Spleen (tissue), 7 donors: Measurements from ENCODE around the gene AP5Z1.

Source experiments
- POLR2AphosphoS5 ChIP-seq, 3 donors: sonication (generic); formaldehyde crosslinking; IDR thresholded peaks; one replicate each; pipeline ENCODE4 v1.5.1; 2017; ENCODE audit warnings: antibody characterized with exemption in 3 of 3
- TF ChIP-seq, protein P1 (sequence below), 11 experiments: fragments of 200-600 bp in 7 of 11; fragments of 450-650 bp in 4 of 11; sonication (generic) in 4 of 11; IDR thresholded peaks in 8 of 11; conservative IDR thresholded peaks in 3 of 11; 1 replicate in 7 of 11; 2 replicates in 4 of 11; pipeline versions ENCODE4 v1.4.0 to v1.8.0; 2016 to 2021; ENCODE audit warnings: antibody characterized with exemption in 11 of 11, inconsistent platforms in 4 of 11, mild to moderate bottlenecking in 1 of 11
- donor health status: DM: no; HTN: no; CAD: no; lungs with moderate emphysema.
- donor health status: DM: no; HTN: no; CAD: no.
- donor health status: DM: no; HTN: no; CAD: no.

DNA sequence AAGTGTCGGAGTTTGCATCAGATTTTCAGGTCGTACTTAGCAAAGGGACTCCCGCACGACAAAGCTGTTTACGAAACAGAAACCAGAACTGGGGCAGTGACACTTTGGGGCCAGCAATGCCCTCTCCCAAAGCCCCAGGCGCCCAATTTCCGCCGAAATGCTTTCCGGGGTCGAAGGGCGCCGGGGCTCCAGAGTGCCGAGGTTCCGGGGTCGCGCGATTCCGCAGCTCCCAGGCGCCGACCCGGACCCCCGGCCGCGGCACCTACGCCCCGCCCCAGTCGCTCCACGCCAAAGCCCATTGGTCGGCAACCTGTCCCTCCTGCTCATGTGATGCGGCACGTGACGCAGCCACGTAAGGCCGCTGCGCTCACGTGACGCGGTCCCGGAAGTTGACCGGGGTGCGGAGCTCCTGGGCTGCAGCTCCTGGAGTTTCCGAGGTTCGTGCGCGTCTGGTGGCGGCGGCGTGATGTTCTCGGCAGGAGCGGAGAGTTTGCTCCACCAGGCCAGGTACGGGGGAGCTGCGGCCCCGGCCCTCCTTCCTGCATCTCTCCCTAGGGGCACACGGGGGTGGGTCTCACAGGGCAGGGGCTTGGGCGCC lies at the start of gene AP5Z1:
- TF ChIP-seq, protein P1, sequence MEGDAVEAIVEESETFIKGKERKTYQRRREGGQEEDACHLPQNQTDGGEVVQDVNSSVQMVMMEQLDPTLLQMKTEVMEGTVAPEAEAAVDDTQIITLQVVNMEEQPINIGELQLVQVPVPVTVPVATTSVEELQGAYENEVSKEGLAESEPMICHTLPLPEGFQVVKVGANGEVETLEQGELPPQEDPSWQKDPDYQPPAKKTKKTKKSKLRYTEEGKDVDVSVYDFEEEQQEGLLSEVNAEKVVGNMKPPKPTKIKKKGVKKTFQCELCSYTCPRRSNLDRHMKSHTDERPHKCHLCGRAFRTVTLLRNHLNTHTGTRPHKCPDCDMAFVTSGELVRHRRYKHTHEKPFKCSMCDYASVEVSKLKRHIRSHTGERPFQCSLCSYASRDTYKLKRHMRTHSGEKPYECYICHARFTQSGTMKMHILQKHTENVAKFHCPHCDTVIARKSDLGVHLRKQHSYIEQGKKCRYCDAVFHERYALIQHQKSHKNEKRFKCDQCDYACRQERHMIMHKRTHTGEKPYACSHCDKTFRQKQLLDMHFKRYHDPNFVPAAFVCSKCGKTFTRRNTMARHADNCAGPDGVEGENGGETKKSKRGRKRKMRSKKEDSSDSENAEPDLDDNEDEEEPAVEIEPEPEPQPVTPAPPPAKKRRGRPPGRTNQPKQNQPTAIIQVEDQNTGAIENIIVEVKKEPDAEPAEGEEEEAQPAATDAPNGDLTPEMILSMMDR (IDR thresholded peaks at IDR 0.05 in 8 of 11, conservative IDR thresholded peaks at IDR 0.05 in 3 of 11), result peak in 3 of 11 experiments; percentile 25 to 37 (median 31)
- peak; percentile 98 to 99 (median 98) for TF ChIP-seq POLR2AphosphoS5 (IDR thresholded peaks at IDR 0.05)
